HG03103 (cell line): ENCODE results near the gene GLO1.

Experiments used
- ATAC-seq: cut with Tn5 transposase; IDR thresholded peaks from one replicate; pipeline ENCODE4 v1.9.1; 2021; ENCODE audit warnings: low read depth; ENCODE audit not compliant: unreplicated experiment

The GLO1 gene

DNA sequence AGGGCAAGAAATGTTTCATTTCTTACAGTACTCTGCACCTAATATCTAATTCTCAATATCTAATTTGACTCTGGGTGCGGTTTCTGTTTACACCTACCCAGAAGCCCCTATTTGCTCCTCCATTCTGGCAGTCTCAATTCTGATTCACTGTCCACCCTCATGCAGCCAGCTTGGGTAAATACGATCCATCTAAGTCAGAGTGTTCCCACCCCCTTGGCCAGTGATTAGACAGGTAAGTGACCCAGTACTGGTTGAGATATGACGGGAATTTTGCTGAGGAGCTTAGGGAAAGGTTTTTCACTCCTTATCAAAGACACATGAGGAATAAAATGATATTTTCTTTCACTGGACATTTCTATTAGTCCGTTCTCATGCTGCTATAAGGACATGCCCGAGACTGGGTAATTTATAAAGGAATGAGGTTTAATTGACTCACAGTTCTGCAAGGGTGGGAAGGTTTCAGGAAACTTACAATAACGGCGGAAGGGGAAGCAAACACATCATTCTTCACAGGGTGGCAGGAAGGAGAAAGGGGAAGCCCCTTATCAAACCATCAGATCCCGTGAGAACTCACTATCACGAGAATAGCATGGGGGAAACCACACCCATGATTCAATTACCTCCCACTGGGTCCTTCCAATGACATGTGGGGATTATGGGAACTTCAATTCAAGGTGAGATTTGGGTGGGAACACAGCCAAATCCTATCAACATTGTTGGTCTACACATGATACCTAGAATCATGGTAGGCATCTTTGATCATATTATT, 29.4 kb downstream of the GLO1 start:
- ATAC-seq = no peak

DNA sequence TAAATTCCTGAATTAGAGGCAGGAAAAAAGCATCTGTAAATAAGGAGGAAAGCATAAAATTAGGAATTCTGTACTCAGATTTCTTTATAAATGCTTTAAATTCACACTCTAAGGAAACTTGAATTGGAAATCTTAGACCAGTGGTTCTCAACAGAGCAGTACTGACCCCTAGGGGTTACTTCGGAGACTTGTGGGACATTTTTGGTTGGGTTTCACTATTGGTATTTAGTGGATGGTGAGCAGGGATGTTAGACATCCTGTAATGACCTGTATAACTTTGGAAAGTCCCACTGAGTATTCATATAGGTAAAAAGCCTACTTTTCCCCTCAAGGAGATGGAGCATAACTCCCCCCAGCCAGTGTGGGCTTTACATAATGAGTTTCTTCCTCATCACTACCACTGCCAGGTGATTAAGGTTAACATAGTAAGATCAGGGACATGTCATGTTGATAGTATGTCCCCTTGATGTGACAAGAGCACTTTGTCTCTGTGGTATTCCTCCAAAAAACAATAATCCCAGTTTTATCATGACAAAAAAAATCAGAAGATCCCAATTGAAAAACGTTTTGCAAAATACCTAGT, 31.0 kb downstream of the GLO1 start:
- ATAC-seq = no peak

DNA sequence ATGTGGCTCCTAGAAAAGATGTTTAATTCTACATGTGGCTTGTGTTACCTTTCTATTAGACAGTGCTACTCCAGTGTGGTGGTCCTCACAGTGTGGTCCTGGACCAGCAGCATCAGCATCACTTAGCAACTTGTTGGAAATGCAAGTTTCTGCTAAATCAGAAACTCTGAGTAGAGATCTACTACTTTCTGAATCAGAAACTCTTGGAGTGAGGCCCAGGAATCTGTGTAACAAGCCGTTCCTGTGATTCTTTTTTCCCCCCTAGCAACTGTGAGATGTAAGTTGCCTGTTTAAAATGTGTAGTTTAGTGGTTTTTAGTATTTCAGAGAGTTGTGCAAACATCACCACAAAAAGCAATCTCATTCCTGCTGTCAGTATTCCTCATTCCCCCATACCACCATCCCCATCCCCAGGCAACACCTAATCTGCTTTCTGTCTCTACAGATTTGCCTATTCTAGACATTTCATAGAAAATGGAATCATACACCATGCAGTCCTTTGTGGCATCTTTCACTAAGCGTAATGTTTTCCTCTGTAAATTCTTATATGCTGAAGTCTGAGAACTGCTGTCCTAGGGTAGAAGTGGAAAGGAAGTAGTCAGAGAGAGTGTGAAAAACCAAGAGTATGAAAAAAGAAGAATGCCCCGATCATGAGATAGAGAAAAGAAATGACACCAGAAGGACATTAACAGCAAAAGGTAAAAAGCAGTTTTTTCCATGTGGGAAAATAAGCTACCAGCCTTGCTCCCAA, 44.4 kb downstream of the GLO1 start:
- ATAC-seq = no peak

DNA sequence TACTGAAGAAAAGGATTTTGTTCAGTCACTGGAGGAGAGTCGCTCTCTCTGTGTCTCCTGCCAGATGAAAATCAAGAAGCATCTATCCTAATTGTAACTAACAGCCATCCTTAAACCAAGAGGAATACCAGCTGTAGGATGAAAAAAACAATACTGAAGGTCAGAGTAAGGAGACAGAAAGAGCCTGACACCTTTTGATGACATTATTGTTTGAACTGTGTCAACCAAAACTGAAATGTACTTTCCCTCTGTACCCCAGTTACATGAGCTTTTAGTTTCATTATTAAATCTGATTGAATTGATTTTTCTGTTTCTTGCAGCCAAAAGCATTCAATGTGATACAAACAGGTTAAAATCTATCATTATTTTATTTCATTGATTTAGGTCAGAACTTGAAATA, 46.0 kb downstream of the GLO1 start:
- ATAC-seq = no peak

DNA sequence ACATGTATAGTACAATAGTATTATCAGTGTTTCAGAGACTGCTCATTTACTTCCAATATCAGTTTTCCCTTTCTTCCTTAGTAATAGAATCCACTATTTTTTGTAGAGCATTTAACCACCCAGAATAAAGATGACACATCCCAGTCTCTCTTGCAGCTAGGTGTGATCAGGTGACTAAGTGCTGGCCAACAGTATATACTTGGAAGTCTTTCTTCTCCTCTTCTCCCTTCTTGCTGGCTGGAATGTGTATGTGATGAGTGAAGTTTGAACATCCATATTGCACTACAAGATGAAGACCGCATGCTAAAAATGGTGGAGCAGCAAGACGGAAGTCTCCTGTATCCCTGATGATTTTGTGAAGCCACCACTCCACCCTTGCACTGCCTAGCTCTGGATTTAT, 48.7 kb downstream of the GLO1 start:
- no peak for ATAC-seq

DNA sequence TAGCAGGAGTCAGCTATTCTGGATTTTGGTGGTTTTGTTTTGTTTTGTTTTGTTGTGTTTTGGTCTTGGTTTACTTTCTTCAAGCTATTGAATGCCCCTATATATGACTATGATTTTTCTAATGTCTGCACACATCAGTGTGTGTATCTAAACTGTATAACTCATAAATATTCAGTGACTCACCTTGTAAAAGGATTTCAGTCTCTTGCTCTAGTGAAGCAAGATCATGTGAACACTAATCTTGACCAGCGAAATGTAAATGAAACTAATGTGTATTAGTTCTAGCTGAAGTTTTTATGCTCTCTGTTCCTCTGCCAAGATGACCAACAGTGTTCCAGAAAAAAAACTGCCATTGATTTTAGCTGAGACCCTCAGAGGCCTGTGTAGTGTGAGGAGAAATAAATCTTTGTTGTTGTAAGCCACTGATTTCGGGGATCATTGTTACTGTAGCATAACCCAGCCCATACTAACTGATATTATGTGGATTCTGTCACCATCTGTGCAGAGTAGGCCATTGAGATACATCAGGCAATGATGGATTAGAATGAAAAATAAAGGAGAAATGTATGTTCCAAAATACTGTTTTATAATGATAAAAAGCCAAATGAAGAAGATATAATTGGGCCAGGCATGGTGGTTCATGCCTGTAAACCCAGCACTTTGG, 51.7 kb downstream of the GLO1 start:
- ATAC-seq = no peak

DNA sequence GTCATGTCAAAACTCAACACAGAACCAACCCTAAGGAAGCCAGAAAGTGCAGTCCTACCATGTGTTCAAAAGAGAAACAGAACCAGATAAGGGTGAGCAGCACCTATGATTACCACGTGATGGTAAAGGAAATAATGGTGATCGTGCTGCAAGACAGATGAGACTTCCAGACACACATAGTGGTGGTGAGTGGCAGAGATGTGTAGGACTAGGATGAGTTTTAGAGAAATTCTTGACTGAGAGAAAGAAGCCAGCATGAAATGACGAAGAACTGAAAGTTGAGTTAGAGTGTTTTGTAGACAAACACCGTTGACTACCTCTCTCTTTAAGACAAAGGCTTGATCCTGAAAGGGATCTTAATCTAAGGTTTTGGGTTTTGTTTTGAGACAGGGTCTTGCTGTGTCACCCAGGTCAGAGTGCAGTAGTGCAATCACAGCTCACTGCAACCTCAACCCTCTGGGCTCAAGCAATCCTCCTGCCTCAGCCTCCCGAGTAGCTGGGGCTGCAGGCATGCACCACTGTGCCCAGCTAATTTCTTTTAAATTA, 52.7 kb downstream of the GLO1 start:
- ATAC-seq = no peak

DNA sequence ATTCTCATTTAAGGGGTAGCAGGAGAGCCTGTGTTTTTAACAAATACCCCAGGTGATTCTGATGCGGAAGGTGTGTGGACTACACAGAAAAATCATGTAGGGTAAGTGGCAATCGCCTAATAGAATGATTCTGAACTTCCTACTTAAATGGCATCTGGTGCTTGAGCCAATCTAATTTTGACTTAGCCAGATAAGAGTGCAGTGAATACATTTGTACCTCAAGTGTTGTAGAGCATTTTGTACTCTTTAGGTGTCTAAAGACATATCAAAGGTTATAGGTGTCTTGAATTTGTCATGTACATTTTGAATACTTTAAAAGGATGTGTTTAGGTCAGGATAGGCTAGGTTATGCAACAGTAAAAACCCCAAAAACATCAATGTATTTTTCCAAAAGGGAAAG, 53.2 kb downstream of the GLO1 start:
- ATAC-seq = no peak

DNA sequence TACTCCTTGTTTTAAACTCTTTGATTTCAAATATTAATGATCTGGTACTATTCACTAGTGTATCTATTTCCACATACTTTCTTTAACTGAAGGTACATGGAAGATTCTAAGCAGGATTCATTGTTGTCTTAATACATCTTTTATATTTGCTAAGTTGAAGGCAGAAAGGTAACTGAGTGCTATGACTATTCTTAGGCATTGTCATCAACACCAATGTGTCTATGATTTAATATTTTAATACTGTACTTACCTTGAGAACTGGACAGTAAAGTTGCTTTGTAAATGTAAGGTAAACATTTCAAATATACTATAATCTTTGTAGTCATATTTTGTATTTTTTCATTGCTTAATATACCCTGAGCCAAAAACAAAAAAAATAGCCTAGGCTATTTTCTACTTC, 54.3 kb downstream of the GLO1 start:
- no peak for ATAC-seq

DNA sequence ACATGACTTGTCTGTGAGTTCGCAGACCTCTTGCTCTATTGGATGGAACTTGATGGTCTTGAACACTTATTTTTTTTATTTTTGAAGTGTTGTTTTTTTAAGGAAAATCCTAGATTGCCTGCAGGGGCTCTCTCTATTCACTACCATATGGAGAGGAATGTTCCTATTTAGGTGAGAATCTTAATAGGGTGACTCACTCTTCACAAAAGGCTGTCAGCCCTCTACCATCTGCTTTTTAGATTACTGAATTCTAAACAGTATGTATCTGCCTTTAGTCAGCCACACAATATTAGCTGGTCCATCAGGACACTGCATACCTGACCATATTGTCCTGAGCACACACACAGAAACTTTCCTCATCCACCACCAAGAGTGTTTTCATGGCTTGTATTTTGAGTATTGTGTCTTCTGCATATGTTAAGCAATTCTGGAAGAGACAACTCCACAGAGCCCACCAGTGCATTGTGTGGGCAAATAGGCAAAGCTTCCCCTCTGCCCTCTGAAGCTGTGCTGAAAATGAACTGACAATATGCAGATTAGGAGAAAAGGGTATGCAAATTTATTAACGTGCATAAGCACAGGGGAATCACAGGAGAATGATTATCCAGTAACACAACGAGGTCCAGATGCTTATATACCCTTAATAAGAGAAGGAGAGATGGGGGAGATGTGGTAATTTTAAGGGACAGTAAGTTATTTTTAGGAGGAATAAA, 56.6 kb downstream of the GLO1 start:
- ATAC-seq = no peak

DNA sequence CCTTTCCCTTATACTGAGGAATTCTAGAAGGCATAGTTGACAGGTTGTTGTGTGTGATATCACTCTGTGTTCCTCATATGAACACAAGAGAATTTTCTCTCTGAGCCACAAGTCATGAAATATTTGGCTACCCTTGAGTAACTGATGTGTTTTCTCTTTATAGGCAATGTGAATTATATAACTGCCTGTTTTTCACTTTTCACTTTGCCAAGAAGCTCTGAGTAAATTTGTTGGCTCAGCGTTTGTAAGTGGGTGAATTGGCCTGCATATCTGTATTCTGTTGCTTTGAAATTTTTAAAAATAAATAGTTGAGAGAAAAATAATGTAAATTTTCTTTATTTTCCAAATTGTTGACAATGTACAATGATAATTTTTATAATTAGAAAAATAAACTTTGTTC, 58.0 kb downstream of the GLO1 start:
- no peak for ATAC-seq

DNA sequence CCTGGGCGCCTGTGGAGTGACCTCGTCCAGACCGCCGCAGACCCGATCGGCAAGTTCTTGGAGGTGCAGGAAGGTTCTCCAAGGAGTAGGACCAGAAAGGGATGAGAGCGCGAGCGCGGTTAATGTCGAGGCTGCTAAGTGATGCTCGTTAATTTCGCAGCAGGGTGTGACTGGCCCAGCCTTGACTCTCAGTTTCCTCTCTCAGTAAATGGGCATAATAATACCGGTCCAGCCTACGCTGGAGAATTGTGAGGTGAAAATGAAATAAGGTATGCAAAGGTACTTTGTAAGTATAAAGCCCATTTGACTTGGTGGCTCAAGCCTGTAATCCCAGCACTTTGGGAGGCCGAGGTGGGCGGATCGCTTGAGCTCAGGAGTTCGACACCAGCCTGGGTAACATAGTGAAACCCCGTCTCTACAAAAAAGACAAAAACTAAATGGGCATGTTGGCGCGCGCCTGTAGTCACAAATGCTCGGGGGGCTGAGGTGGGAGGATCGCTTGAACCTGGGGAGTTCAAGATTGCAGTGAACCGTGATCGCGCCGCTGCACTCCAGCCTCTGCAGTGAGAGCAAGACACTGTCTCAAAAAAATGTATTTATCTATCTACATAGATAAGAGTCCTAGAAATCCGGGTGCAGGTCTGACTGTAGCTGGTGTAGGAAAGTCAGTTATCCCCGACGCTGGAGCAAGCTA, 62.6 kb downstream of the GLO1 start:
- no peak for ATAC-seq

DNA sequence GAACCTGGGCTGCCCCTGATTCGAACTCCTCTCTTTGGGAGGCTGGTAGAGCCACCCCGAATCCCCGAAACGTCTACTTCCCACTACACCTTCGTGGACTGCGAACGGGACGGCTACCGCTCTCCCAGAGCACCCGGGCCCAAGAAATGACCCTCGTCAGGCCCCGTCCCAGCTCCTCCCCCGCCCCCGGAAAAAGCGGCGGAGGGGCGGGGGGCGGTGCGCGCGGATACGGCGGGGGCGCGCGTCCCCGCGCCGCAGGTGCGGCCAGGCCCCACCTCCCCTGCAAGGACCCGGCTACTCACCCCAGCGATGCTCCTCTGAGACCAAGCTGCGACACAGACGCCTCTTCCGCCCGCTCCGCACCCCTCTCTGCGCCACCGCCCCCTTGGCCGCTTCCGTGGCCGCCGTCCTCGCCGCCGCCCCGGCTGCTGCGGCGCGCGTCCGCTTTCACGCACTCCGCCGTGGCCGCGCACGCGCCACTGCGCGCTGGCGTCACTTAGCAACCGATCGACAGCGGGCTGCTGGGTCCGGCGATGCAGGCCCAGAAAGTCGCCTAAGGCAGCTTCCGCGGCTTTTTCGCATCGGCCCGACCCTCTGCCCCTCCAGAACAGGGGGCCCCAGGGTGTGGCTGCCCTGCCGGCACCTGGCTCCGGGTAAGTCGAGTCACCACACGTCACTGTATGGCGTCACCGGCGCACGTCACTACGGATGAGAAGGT, 63.3 kb downstream of the GLO1 start, which contains the start of gene BTBD9:
BTBD9 (minus strand) TSS at position 432 of the 718 bp plus-strand sequence.
- ATAC-seq = peak; percentile 77

DNA sequence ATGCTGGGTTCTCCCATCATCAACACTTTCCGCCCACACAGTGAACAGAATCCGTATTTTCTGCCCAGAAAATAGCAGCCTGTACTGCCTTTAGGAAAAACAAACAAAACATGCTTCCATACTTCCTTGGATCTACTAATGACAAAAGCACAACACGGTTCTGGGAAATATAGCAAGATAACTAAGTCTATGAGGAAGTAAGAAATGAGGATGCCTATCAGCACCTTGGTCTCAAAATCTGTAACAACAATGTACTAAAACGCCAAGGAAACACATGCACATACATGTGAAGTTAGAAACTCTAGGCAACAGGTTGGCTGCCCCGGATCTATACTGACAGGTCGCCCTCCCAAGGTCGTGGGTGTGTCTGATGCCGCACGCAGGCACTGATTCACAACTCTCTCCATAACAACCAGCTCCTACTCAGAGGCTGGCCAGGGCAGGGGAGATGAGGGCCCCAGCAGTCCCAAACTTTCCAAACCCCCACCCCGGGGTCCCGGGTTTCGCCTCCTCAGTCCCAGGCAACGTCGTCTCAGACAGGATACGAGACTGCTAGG, 63.9 kb downstream of the GLO1 start:
- peak; percentile 15 for ATAC-seq

DNA sequence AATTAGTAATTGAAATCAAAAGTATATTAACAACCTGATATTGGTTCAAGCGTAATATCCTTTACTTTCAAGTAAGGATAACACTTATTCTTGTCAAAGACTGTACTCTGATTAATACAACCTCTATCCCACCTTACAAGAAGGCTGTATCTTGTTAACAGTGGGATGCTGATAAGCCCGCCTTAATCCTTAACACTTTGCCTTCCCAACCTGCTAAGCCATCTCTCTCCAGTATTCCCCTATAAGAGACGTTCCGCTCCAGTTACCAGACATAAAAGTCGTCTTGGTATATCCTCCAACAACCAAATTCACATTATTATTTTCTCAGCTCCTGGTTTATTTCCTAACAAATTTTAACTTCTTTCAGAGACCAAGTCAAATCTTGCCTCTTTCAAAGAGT, 65.2 kb downstream of the GLO1 start:
- no peak for ATAC-seq

DNA sequence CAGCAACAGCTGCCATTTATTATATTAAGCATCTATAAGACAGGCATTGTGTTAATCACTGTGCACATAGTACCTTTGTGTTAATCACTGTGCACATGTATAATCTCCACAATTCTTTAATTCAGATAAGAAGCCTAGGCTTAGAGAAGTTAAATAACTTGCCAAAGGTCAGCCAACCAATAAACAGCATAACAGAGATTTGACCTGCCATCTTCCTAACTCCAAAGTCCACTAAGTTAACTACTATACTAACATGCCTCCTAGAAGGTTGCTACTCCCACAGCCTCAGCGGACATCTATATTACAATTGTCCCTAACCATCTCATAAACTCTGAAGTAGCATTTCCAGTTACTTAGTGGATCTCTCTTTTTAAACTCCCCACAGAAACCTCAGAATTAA, 66.9 kb downstream of the GLO1 start:
- no peak for ATAC-seq

DNA sequence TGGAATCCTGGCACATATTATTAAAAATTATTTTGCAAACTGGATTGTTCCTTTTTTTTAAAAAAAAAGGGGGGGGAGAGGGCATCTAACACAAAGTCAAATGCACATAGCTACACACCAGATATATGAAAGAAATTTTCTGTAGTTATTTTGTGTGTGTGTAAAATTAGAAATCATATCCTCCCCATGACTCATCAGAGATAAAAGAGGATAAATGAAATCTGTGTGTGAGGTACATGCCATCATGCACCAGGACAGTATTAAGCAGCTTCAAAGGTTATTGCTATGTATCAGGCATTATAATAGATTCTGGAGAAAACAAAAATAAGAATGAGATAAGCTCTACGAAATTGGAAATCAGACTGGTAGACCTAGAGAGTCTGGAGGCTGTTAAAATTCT, 68.4 kb downstream of the GLO1 start:
- no peak for ATAC-seq

DNA sequence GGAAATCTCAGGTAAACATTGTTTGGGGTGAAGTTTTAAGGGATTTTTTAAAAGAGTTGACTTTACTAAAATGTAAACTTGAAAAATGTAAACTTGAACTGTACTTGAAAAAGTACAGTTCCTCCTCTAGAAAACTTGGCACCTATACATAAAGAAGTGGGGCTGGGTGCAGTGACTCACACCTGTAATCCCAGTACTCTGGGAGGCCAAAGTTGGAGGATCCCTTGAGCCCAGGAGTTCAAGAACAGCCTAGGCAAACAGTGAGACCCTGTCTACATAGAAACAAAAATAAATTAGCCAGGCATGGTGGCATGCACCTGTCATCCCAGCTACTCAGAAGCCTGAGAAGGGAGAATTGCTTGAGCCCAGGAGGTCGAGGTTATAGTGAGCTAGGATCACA, 70.5 kb downstream of the GLO1 start:
- ATAC-seq = no peak
